Testis (tissue), 2 donors: ENCODE data around the gene MTRF1L.

Experiments used
- CTCF ChIP-seq, 3 experiments: fragments of 450-650 bp in 2 of 3; fragments of 200-600 bp in 1 of 3; sonication (generic) in 1 of 3; IDR thresholded peaks; one replicate each; pipeline ENCODE4 v1.5.1; 2016 to 2019; ENCODE audit warnings: antibody characterized with exemption in 3 of 3, mild to moderate bottlenecking in 2 of 3, moderate library complexity in 1 of 3
- POLR2A ChIP-seq: fragments of 450-650 bp; IDR thresholded peaks from one replicate; pipeline ENCODE4 v1.6.1; 2017; ENCODE audit warnings: antibody characterized with exemption, mild to moderate bottlenecking, moderate library complexity

GRCh38 chr6:152959333-152959732, 43.2 kb downstream of the MTRF1L start:
- TF ChIP-seq POLR2A (no peak), CTCF (IDR thresholded peaks at IDR 0.05) (no peak)
